HEK293 (cell line): ENCODE measurements around the gene PDSS2.

ENCODE experiments used
- CTCF ChIP-seq: fragments of 450-650 bp; formaldehyde crosslinking; IDR thresholded peaks from 2 replicates; pipeline ENCODE4 v1.5.1; 2016; ENCODE audit warnings: missing biosample characterization, missing genetic modification characterization
- PATZ1 ChIP-seq: fragments of 450-650 bp; formaldehyde crosslinking; IDR thresholded peaks from 2 replicates; pipeline ENCODE4 v1.5.1; 2016; ENCODE audit warnings: missing biosample characterization, missing genetic modification characterization
- REPIN1 ChIP-seq: fragments of 450-650 bp; formaldehyde crosslinking; IDR thresholded peaks from 2 replicates; pipeline ENCODE4 v1.5.1; 2017; ENCODE audit warnings: missing biosample characterization, missing genetic modification characterization, low read depth
- SCRT1 ChIP-seq: fragments of 450-650 bp; formaldehyde crosslinking; IDR thresholded peaks from 2 replicates; pipeline ENCODE4 v1.5.1; 2016; ENCODE audit warnings: missing biosample characterization, missing genetic modification characterization, borderline replicate concordance
- ZBTB20 ChIP-seq: fragments of 450-650 bp; formaldehyde crosslinking; IDR thresholded peaks from 2 replicates; pipeline ENCODE4 v1.5.1; 2016; ENCODE audit warnings: missing biosample characterization, missing genetic modification characterization
- ZBTB26 ChIP-seq: fragments of 450-650 bp; formaldehyde crosslinking; optimal IDR thresholded peaks from 2 replicates; pipeline ENCODE3; 2016; ENCODE audit warnings: missing biosample characterization, mild to moderate bottlenecking, missing genetic modification characterization
- ZFP69B ChIP-seq: fragments of 450-650 bp; formaldehyde crosslinking; IDR thresholded peaks from 2 replicates; pipeline ENCODE4 v1.5.1; 2016; ENCODE audit warnings: missing biosample characterization, missing genetic modification characterization
- ZNF10 ChIP-seq: fragments of 450-650 bp; formaldehyde crosslinking; IDR thresholded peaks from 2 replicates; pipeline ENCODE4 v1.5.1; 2017; ENCODE audit warnings: missing biosample characterization, missing genetic modification characterization
- ZNF169 ChIP-seq: fragments of 450-650 bp; formaldehyde crosslinking; IDR thresholded peaks from 2 replicates; pipeline ENCODE4 v1.5.1; 2016; ENCODE audit warnings: missing biosample characterization, missing genetic modification characterization
- ZNF174 ChIP-seq: fragments of 450-650 bp; formaldehyde crosslinking; IDR thresholded peaks from 2 replicates; pipeline ENCODE4 v1.5.0; 2017; ENCODE audit warnings: missing biosample characterization, mild to moderate bottlenecking, missing genetic modification characterization
- ZNF184 ChIP-seq: fragments of 450-650 bp; IDR thresholded peaks from 2 replicates; pipeline ENCODE4 v1.5.1; 2018; ENCODE audit warnings: missing biosample characterization, mild to moderate bottlenecking, missing genetic modification characterization
- ZNF423 ChIP-seq: fragments of 450-650 bp; formaldehyde crosslinking; IDR thresholded peaks from 2 replicates; pipeline ENCODE4 v1.5.1; 2016; ENCODE audit warnings: missing biosample characterization, missing genetic modification characterization
- ZNF624 ChIP-seq: fragments of 450-650 bp; formaldehyde crosslinking; IDR thresholded peaks from 2 replicates; pipeline ENCODE4 v1.5.1; 2017; ENCODE audit warnings: missing biosample characterization, missing genetic modification characterization
- ZNF639 ChIP-seq: fragments of 450-650 bp; formaldehyde crosslinking; IDR thresholded peaks from 2 replicates; pipeline ENCODE4 v1.5.1; 2016; ENCODE audit warnings: missing biosample characterization, missing genetic modification characterization
- ZNF777 ChIP-seq: fragments of 450-650 bp; formaldehyde crosslinking; IDR thresholded peaks from 2 replicates; pipeline ENCODE4 v1.5.1; 2017; ENCODE audit warnings: missing biosample characterization, missing genetic modification characterization, borderline replicate concordance
- ZNF830 ChIP-seq: fragments of 450-650 bp; IDR thresholded peaks from 2 replicates; pipeline ENCODE4 v1.5.0; 2018; ENCODE audit warnings: missing biosample characterization, missing genetic modification characterization, low read depth, mild to moderate bottlenecking, moderate library complexity
- TF ChIP-seq, protein P1 (sequence below): fragments of 450-650 bp; formaldehyde crosslinking; IDR thresholded peaks from 2 replicates; pipeline ENCODE4 v1.5.1; 2016; ENCODE audit warnings: missing biosample characterization, missing genetic modification characterization
- TF ChIP-seq, protein P2 (sequence below): fragments of 450-650 bp; formaldehyde crosslinking; IDR thresholded peaks from 2 replicates; pipeline ENCODE4 v1.5.1; 2016; ENCODE audit warnings: missing biosample characterization, missing genetic modification characterization, low read depth
- TF ChIP-seq, protein P3 (sequence below): fragments of 450-650 bp; formaldehyde crosslinking; IDR thresholded peaks from 2 replicates; pipeline ENCODE4 v1.5.1; 2017; ENCODE audit warnings: missing biosample characterization, missing genetic modification characterization
- TF ChIP-seq, protein P4 (sequence below): sonication (generic); formaldehyde crosslinking; IDR thresholded peaks from 2 replicates; pipeline ENCODE4 v1.8.1; 2022; ENCODE audit warnings: mild to moderate bottlenecking, moderate library complexity, missing genetic modification reagents
- TF ChIP-seq, protein P5 (sequence below): fragments of 450-650 bp; formaldehyde crosslinking; IDR thresholded peaks from 2 replicates; pipeline ENCODE4 v1.5.1; 2016; ENCODE audit warnings: missing biosample characterization, missing genetic modification characterization

Gene PDSS2

GRCh38 chr6:107114213-107114925, 345.0 kb downstream of the PDSS2 start (continued):
- TF ChIP-seq, protein P1, sequence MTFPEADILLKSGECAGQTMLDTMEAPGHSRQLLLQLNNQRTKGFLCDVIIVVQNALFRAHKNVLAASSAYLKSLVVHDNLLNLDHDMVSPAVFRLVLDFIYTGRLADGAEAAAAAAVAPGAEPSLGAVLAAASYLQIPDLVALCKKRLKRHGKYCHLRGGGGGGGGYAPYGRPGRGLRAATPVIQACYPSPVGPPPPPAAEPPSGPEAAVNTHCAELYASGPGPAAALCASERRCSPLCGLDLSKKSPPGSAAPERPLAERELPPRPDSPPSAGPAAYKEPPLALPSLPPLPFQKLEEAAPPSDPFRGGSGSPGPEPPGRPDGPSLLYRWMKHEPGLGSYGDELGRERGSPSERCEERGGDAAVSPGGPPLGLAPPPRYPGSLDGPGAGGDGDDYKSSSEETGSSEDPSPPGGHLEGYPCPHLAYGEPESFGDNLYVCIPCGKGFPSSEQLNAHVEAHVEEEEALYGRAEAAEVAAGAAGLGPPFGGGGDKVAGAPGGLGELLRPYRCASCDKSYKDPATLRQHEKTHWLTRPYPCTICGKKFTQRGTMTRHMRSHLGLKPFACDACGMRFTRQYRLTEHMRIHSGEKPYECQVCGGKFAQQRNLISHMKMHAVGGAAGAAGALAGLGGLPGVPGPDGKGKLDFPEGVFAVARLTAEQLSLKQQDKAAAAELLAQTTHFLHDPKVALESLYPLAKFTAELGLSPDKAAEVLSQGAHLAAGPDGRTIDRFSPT (tag by site-specific recombination) = no peak
- TF ChIP-seq ZNF184 (tag by site-specific recombination) (no peak), ZNF639 (no peak), REPIN1 (tag by site-specific recombination) (no peak), ZNF10 (tag by site-specific recombination) (peak; percentile 19; the same call in 1 of the 2 replicates), ZNF624 (tag by site-specific recombination) (no peak), ZNF777 (tag by site-specific recombination) (no peak), ZNF169 (tag by site-specific recombination) (no peak), ZNF174 (tag by site-specific recombination) (no peak), ZNF830 (tag by site-specific recombination) (no peak), ZFP69B (tag by site-specific recombination) (peak; percentile 36; the same call in 1 of the 2 replicates), CTCF (0 out of 2 replicates have a peak, but pooled peaks have one; percentile 29), ZNF423 (tag by site-specific recombination) (no peak), PATZ1 (tag by site-specific recombination) (peak; percentile 68; the same call in 1 of the 2 replicates), ZBTB26 (tag by site-specific recombination) (peak; percentile 73), ZBTB20 (tag by site-specific recombination) (peak; percentile 61; the same call in 1 of the 2 replicates), SCRT1 (no peak)
- TF ChIP-seq, protein P2, sequence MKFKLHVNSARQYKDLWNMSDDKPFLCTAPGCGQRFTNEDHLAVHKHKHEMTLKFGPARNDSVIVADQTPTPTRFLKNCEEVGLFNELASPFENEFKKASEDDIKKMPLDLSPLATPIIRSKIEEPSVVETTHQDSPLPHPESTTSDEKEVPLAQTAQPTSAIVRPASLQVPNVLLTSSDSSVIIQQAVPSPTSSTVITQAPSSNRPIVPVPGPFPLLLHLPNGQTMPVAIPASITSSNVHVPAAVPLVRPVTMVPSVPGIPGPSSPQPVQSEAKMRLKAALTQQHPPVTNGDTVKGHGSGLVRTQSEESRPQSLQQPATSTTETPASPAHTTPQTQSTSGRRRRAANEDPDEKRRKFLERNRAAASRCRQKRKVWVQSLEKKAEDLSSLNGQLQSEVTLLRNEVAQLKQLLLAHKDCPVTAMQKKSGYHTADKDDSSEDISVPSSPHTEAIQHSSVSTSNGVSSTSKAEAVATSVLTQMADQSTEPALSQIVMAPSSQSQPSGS = no peak
- TF ChIP-seq, protein P3, sequence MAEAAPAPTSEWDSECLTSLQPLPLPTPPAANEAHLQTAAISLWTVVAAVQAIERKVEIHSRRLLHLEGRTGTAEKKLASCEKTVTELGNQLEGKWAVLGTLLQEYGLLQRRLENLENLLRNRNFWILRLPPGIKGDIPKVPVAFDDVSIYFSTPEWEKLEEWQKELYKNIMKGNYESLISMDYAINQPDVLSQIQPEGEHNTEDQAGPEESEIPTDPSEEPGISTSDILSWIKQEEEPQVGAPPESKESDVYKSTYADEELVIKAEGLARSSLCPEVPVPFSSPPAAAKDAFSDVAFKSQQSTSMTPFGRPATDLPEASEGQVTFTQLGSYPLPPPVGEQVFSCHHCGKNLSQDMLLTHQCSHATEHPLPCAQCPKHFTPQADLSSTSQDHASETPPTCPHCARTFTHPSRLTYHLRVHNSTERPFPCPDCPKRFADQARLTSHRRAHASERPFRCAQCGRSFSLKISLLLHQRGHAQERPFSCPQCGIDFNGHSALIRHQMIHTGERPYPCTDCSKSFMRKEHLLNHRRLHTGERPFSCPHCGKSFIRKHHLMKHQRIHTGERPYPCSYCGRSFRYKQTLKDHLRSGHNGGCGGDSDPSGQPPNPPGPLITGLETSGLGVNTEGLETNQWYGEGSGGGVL (tag by site-specific recombination) = peak; percentile 69
- TF ChIP-seq, protein P4, sequence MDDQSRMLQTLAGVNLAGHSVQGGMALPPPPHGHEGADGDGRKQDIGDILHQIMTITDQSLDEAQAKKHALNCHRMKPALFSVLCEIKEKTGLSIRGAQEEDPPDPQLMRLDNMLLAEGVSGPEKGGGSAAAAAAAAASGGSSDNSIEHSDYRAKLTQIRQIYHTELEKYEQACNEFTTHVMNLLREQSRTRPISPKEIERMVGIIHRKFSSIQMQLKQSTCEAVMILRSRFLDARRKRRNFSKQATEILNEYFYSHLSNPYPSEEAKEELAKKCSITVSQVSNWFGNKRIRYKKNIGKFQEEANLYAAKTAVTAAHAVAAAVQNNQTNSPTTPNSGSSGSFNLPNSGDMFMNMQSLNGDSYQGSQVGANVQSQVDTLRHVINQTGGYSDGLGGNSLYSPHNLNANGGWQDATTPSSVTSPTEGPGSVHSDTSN = peak; percentile 91; the same call in 1 of the 2 replicates
- TF ChIP-seq, protein P5, sequence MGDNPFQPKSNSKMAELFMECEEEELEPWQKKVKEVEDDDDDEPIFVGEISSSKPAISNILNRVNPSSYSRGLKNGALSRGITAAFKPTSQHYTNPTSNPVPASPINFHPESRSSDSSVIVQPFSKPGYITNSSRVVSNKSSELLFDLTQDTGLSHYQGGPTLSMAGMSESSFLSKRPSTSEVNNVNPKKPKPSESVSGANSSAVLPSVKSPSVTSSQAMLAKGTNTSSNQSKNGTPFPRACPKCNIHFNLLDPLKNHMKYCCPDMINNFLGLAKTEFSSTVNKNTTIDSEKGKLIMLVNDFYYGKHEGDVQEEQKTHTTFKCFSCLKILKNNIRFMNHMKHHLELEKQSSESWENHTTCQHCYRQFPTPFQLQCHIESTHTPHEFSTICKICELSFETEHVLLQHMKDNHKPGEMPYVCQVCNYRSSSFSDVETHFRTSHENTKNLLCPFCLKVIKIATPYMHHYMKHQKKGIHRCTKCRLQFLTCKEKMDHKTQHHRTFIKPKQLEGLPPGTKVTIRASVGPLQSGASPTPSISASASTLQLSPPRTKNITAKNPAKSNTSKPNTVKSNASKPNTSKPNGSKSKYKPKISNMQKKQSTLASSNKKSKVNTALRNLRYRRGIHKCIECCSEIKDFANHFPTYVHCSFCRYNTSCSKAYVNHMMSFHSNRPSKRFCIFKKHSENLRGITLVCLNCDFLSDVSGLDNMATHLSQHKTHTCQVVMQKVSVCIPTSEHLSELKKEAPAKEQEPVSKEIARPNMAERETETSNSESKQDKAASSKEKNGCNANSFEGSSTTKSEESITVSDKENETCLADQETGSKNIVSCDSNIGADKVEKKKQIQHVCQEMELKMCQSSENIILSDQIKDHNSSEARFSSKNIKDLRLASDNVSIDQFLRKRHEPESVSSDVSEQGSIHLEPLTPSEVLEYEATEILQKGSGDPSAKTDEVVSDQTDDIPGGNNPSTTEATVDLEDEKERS (tag by site-specific recombination) = no peak
